Neural cell (in vitro differentiated cells): ENCODE data around the gene SLC18A3. TPM values are rescaled to one million over a fixed set of nuclear protein-coding genes. Genes with fewer than 3 reads are reported as not detected.

ENCODE experiments used
- H2AFZ ChIP-seq: fragments of 200-600, 300-800 bp; sonication (generic), shearing (Covaris generic); 2 replicates; pipeline ENCODE4 v1.6.0; 2014; ENCODE audit warnings: low read depth, mild to moderate bottlenecking, antibody characterized with exemption, low read length, moderate library complexity
- H3F3A ChIP-seq: fragments of 200-600 bp; shearing (Covaris generic); 2 replicates; pipeline ENCODE4 v1.6.1; 2016; ENCODE audit warnings: mild to moderate bottlenecking, moderate library complexity, mixed read lengths, antibody characterized with exemption, low read length; ENCODE audit not compliant: insufficient read depth, poor library complexity, severe bottlenecking
- H3K27ac ChIP-seq: fragments of 200-600, 300-800 bp; sonication (generic), shearing (Covaris generic); 2 replicates; pipeline ENCODE4 v1.5.1; 2014; ENCODE audit warnings: mild to moderate bottlenecking, low read length, moderate library complexity
- H3K27me3 ChIP-seq: fragments of 300-800, 200-600 bp; sonication (generic), shearing (Covaris generic); 2 replicates; pipeline ENCODE4 v1.6.0; 2014; ENCODE audit warnings: mild to moderate bottlenecking, low read depth, low read length, moderate library complexity; ENCODE audit not compliant: insufficient read depth
- H3K36me3 ChIP-seq: fragments of 300-800, 200-600 bp; sonication (generic), shearing (Covaris generic); 2 replicates; pipeline ENCODE4 v1.5.1; 2014; ENCODE audit warnings: mild to moderate bottlenecking, antibody characterized with exemption, low read length, moderate library complexity; ENCODE audit not compliant: insufficient read depth
- H3K4me2 ChIP-seq: fragments of 300-800, 200-600 bp; sonication (generic), shearing (Covaris generic); 2 replicates; pipeline ENCODE4 v1.6.0; 2014; ENCODE audit warnings: mild to moderate bottlenecking, low read length
- H3K4me3 ChIP-seq: fragments of 300-800, 200-600 bp; sonication (generic), shearing (Covaris generic); 2 replicates; pipeline ENCODE4 v1.5.1; 2014; ENCODE audit warnings: mild to moderate bottlenecking, low read length, moderate library complexity
- H3K79me2 ChIP-seq: fragments of 200-600 bp; shearing (Covaris generic); replicated peaks from 2 replicates; pipeline ENCODE4 v1.6.0; 2014; ENCODE audit warnings: mild to moderate bottlenecking, low read length, moderate library complexity; ENCODE audit not compliant: insufficient read depth
- H3K9ac ChIP-seq: fragments of 300-800, 200-600 bp; sonication (generic), shearing (Covaris generic); 2 replicates; pipeline ENCODE4 v1.6.1; 2016; ENCODE audit warnings: mild to moderate bottlenecking, low read length, mixed read lengths
- H3K9me2 ChIP-seq: fragments of 200-600 bp; shearing (Covaris generic); 2 replicates; pipeline ENCODE4 v1.6.1; 2016; ENCODE audit warnings: mild to moderate bottlenecking, low read length, mixed read lengths; ENCODE audit not compliant: insufficient read depth
- H3K9me3 ChIP-seq: fragments of 200-600, 300-800 bp; sonication (generic), shearing (Covaris generic); 2 replicates; pipeline ENCODE4 v1.6.1; 2016; ENCODE audit warnings: mild to moderate bottlenecking, mixed run types, low read length, moderate library complexity, mixed read lengths
- H4K20me1 ChIP-seq: fragments of 200-600 bp; shearing (Covaris generic); 2 replicates; pipeline ENCODE4 v1.6.1; 2016; ENCODE audit warnings: mild to moderate bottlenecking, mixed run types; ENCODE audit not compliant: insufficient read depth
- CTCF ChIP-seq: fragments of 450-650 bp; IDR thresholded peaks from 2 replicates; pipeline ENCODE4 v1.5.1; 2014; ENCODE audit warnings: antibody characterized with exemption, mild to moderate bottlenecking, moderate library complexity; ENCODE audit not compliant: poor library complexity, severe bottlenecking
- EP300 ChIP-seq: fragments of 450-650 bp; conservative IDR thresholded peaks from 2 replicates; pipeline ENCODE4 v1.6.1; 2014; ENCODE audit warnings: antibody characterized with exemption, mild to moderate bottlenecking, moderate library complexity; ENCODE audit not compliant: poor library complexity, severe bottlenecking
- EZH2 ChIP-seq: fragments of 200-600, 300-800 bp; shearing (Covaris generic), sonication (generic); IDR thresholded peaks from 2 replicates; pipeline ENCODE4 v1.6.1; 2014; ENCODE audit warnings: antibody characterized with exemption, low read length, borderline replicate concordance, mild to moderate bottlenecking; ENCODE audit not compliant: insufficient read depth, poor library complexity, severe bottlenecking
- MXI1 ChIP-seq: fragments of 450-650 bp; conservative IDR thresholded peaks from 2 replicates; pipeline ENCODE4 v1.6.1; 2014; ENCODE audit warnings: antibody characterized with exemption, mild to moderate bottlenecking; ENCODE audit not compliant: poor library complexity, severe bottlenecking
- POLR2AphosphoS5 ChIP-seq: IDR thresholded peaks from 2 replicates; pipeline ENCODE4 v1.6.1; 2012
- RAD21 ChIP-seq: fragments of 450-650 bp; conservative IDR thresholded peaks from 2 replicates; pipeline ENCODE4 v1.6.1; 2014; ENCODE audit warnings: antibody characterized with exemption, mild to moderate bottlenecking, moderate library complexity
- REST ChIP-seq: IDR thresholded peaks from 2 replicates; pipeline ENCODE4 v1.6.1; 2012; ENCODE audit warnings: borderline replicate concordance
- SMC3 ChIP-seq: fragments of 450-650 bp; conservative IDR thresholded peaks from 2 replicates; pipeline ENCODE4 v1.6.1; 2014; ENCODE audit warnings: antibody characterized with exemption, mild to moderate bottlenecking, moderate library complexity; ENCODE audit not compliant: poor library complexity
- TAF1 ChIP-seq: IDR thresholded peaks from 2 replicates; pipeline ENCODE4 v1.6.1; 2012; ENCODE audit warnings: low read depth
- polyA plus RNA-seq: library from polyadenylated mRNA; depleted of rRNA; stranded (reverse); fragments of >200 nt; gene quantifications from 2 replicates; pipeline ENCODE4 v1.2.3, GENCODE V29; 2014

Gene SLC18A3
- polyA plus RNA-seq, 1 donor from 2014 or later = not detected

GRCh38 chr10:49647554-49647953, 37.4 kb downstream of the SLC18A3 start:
- H3K4me3 ChIP-seq = no peak overlapping the region
- H3K79me2 ChIP-seq = no peaks in the 10 kb centered on the region
- H3K9me2 ChIP-seq = no peaks in the 10 kb centered on the region
- H3K36me3 ChIP-seq = no peaks in the 10 kb centered on the region
- H3K9me3 ChIP-seq = no peaks in the 10 kb centered on the region
- H4K20me1 ChIP-seq = no peaks in the 10 kb centered on the region
- no peaks in the 10 kb centered on the region for H3F3A ChIP-seq
- no peak overlapping the region for H2AFZ ChIP-seq
- no peak overlapping the region for H3K9ac ChIP-seq
- no peaks in the 10 kb centered on the region for H3K27me3 ChIP-seq
- no peak overlapping the region for H3K27ac ChIP-seq
- H3K4me2 ChIP-seq = no peak overlapping the region
- TF ChIP-seq REST (no peak), SMC3 (no peak), EZH2 (no peak), POLR2AphosphoS5 (no peak)

- Histone ChIP-seq H3K4me3 (no peak overlapping the region), H2AFZ (no peak overlapping the region), H3K9ac (no peak overlapping the region), H3K36me3 (no peaks in the 10 kb centered on the region), H3K79me2 (no peaks in the 10 kb centered on the region), H3F3A (no peaks in the 10 kb centered on the region), H4K20me1 (no peaks in the 10 kb centered on the region), H3K9me2 (no peaks in the 10 kb centered on the region), H3K9me3 (no peaks in the 10 kb centered on the region), H3K4me2 (no peak overlapping the region), H3K27me3 (no peaks in the 10 kb centered on the region), H3K27ac (no peak overlapping the region)
- no peak for TF ChIP-seq CTCF
- TF ChIP-seq POLR2AphosphoS5 = no peak
- TF ChIP-seq REST = no peak
- TF ChIP-seq SMC3 = no peak
- TF ChIP-seq EP300 = no peak
- TF ChIP-seq EZH2 = no peak
- TF ChIP-seq RAD21 = no peak
- TF ChIP-seq MXI1 = no peak
- TF ChIP-seq TAF1 = no peak
These were observed 38.1 kb downstream of the SLC18A3 start for GRCh38 chr10:49647985-49648795.
